NCI-H2171 treated with DMSO at 0.1 percent for 48 hours (cell line): ENCODE results near the gene LETM1.

Experiments used
- DNase-seq: peaks from one replicate; lab custom pipeline; 2025; lab: John Stamatoyannopoulos, UW

LETM1 gene

DNA sequence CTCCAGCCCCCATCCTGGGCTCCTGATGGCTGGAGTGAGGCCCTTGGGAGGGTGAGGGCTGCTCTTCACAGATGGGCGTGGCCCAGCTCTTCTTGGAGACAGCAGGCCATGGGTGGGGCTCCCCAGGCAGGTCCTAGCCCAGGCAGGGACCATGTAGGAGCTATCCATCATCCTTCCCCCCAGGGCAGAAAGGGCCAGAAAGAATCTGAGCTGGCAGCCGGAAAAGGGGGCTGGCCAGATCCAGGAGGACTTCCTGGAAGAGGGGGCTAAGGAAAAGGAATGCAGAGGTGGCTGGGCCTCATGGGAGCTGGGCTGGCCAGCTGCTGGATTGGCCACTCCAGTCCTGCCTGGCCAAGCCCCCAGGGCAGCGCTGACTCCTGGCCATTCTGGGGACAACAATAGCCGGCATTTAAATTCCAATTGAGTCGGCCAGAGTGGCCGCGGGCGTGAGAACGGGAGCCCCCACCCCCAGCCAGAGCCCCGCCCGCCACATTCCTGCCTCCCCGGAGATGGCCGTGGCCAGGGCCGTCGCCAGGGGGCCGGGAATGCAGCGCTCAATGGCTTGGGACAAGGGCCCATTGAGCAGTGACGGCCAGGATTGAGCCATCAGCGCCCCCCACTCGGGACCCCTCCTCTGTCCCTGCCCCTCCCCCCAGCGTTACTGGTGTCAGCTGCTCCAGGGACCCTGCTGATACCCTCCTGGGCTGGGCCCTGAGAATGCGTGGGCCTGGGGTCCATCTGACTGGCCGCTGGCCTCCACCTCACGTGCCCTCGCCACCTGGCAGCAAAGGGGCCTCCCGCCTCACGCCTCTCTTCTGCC lies 77.9 kb downstream of the LETM1 start:
- peak; percentile 25 for DNase-seq

DNA sequence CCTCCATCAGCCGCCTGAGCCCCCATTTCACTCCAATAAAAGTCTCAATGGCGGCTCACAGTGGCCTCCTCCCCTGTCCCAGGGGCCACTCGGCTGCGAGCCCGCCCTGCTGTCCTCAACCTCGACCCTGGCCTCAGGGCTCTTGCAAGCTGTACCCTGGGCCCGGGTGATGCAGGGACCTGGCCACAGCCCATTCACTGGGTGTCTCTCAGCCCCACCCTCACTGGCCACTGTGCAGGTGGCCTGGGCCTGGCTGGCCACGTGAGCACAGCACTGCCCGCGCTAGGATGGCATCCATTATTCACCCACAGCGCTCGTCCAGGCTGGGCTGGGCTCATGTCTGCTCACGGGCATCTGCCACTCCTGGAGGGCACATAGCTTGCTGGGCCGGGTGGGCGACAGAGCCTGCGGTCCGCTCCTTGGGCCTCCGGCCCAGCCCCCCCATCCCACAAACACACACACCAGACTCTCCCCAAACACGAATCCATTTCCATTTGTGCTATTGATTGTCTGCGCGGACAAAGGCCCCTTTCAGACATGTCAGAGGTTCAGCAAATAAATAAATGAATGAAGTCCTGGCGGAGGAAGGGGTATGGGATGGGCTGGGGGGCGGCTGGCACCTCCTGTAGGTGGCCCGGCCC lies 79.3 kb downstream of the LETM1 start:
- no peak for DNase-seq

DNA sequence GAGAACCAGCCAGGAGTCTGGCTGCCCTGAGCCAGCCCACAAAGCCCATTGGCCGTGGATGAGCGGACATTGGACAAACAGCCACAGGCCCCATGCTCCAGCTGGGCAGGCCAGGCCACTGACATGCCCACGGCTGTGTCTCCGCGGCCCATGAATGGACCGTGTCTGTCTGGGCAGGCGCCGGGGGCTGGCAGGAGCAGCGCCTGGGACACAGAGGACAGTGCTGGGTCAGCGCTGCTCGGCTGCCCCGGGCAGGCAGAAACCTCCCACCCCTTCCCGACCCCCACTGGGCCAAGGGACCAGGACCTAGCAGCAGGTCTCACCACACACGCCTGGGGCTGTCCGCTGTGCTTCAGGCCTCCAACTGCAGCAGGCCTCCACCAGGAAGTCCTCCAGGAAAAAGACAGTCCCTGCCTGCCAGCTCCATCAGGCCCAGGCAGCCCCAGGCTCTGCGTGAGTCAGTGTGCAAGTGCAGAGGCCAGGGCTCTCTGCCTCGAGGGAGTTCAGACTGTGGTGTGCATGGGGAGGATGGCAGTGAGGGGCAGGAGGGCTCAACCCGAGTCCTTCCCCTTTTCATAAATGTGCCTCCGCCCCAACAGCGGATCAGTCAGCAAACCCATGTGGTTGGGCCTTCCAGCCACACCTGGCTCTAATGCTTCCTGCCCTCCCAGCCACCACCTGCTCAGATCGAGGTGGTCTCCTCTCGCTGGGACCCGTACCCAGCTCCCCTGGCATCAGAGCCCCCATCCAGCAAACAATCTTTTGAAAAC lies 80.0 kb downstream of the LETM1 start:
- DNase-seq, result no peak

DNA sequence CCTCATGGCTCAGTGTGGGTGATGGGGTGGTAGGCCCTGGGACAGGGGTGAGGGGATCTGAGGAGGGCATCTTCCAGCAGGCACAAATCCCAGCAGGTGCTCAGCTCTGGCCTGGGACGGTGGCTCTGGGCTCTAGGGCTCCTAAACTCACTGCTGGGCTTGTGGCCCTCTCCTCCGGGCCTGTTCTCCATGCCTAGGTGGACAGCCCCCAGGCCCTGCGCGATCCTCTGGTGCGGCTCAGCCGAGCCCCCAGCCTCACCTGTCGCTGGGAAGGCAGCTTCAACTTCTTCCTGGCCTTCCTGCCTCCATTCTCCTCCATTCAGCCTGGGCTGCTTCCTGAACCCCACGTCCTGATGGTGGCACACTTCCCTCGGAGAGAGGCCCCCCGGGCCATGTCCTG lies 82.2 kb downstream of the LETM1 start:
- DNase-seq, result no peak

DNA sequence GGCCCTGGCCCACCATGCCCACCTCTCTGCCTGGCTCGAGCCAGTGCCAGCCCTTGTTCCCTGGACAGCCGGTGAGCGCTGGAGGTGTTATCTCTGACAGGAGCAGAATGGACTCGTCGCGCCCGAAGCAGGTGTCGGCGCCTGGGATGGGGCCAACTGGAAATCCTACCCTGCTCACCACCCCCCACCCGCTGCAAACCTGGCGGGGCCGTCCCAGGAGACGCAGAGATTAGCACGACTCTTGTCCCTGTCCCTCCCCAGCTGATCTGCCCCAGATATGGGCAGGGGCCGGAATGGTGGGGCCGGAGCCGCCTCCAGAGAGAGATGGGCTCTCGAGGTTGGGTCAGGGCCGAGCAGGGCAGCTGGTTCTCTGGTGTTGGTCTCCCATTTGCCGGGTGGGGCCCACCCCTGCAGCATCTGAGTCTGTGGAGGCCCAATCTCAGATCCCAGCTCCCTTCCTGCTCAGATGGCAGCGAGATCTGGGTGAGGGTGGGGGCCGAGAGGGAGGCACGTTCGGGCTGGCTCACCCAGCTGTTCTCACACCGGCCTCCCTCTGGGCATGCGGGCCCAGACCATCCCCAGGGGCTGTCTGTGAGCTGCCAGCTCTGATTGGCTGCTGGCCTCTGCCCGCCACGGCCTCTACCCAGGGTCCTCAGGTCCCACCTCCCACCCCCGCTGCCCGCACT lies 83.0 kb downstream of the LETM1 start:
- DNase-seq, result peak; percentile 85

DNA sequence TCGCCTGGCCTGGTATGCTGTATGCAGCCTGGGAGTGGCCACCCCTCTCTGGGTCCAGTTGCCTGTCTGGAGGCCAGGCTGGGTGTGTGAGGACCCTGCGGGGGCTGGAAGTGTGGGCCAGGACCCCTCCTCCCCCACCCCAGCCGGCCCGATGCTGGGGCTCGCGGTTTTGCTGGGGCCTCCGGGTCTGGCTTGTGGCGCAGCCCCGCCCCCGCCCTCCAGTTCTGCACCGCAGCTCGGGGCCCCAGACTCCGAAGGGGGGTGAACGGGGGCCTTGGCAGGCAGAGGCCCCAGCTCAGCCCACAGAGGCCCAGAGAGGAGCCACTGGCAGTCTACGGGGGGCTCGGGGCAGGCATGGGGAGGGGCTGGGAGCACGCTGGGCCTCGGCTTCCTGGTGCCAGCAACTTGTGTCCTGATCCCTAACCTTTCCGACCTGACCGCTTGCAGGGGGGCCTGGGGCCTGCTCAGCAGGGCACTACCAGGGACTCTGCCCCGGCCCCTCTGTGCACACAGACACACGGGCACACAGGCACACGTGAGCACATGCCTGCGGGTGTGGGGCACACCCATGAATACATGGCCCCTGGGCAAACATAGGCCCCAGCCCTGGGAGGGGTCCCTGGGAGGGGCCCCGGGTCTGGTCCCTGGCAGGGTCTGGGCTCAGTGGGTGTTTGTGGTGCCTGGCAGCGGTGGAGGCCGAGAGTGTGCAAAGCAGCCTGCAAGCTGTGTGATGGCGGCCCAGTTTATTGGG lies 84.2 kb downstream of the LETM1 start:
- no peak for DNase-seq

DNA sequence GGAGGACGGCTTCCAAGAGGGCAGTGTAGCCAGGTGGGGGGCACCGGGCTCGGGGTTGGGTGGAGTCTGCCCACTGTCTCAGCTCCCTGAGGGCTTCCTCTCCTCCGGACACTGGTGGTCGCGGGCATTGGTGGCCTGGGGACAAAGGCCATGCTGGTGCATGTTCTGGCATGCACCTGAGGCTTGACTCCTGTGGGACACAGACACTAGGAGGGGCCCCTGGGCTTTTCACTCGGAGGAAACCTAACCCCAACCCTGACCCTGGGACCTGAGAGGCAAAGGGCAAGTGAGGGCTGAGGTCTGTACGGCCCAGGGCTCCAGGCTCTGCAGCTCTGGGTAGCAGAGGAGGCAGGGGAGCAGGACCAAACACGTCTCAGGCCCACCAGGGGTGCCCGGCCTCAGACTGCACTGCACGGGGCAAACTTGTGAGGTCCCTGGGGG lies 85.1 kb downstream of the LETM1 start:
- no peak for DNase-seq

DNA sequence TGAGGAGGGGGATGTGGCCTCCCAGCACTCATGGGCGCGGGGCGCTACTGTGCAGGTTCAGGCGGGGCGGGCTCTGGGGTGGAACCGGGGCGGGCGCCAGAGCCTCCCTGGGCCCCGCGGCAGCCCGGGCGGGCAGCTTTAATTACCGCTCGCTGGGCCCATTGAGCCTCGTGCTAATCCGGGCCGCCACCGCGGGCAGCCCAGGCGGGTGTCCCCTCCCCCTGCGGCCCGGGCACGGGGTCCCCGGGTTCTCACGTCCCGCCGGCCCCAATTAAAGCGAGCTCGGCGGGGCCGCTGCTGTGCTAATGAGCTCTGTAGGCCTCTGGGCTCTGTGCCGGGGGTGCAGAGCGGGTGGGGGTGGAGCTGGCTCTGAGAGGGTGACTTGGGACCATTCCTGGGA lies 85.7 kb downstream of the LETM1 start:
- DNase-seq, result no peak

DNA sequence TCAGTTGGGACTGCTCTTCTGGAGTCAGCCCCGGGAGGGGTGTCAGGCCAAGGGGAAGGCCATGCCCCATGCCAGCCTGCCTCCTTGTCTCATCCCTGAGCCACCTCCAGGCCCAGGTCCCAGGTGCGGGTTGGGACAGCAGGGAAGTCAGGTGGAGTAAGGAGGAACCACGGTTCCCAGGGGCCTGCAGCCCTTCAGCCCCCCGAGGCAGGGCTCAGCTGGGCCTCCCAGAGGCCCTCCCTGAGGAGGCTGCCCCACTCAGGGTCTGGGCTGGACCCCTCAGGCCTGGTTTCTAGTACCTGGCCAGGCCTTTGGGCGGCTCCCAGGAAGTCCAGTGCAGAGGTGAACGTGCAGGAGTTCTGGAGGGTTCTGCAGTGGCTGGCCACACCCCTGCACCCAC lies 86.3 kb downstream of the LETM1 start:
- no peak for DNase-seq

DNA sequence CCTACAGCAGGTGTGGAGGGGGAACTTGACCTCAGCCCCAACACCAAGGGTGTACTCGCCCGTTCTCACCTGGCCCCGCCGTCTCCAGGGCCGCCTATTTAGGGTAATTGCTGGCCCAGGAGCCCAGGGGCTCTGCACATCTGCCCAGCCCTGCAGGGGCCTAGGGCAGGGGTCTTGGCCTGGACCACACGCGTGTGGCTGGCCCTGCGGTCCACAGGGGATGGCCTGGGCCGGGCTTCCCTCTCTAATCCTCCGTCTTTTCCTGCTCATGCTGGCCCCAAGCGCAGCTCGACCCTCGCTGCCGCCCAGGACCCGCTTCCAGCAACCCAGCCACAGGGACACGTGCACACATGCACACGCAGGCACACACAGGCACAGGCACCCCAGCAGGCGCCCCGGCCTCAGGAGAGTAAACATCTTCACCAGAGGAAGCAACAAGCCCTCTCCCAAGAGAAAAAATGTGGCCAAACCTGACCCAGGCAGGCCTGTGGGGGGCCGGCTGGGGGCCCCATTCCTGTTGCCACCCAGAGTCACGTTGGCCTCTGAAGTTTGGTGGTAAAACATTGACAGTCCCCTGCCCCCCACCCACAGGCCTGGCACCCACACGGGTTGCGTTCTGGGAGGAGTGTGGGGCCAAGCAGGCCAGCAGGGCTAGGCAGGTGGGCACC lies 87.5 kb downstream of the LETM1 start:
- no peak for DNase-seq

DNA sequence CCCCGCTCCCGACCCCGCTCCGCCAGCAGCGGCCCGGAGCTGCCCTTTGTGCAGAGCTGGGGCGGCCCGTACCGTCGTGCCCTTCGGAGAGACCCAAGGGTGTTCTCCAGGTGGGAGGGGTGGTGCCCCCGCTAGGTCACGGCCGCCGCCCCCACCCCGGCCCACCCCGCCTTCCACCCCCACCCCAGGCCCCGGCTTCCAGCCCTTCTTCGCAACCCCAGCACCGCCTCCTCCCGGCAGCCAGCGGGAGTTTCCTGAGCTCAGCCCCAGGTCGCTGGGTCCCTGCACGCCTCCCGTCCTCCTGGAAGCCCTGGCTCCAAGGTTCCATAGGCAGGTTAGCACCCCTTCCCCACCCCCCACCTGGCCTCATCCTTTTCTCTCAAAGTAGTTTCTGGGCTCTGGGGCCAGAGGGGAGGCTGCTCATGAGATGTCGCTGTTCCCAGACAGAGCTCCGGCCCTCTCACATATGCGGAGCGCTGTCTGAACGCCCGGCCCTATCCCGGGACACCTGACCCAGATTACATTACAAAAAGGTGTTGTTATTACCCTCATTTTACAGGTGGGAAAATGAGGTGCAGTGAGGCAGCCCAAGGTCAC lies 88.1 kb downstream of the LETM1 start:
- peak; percentile 45 for DNase-seq

DNA sequence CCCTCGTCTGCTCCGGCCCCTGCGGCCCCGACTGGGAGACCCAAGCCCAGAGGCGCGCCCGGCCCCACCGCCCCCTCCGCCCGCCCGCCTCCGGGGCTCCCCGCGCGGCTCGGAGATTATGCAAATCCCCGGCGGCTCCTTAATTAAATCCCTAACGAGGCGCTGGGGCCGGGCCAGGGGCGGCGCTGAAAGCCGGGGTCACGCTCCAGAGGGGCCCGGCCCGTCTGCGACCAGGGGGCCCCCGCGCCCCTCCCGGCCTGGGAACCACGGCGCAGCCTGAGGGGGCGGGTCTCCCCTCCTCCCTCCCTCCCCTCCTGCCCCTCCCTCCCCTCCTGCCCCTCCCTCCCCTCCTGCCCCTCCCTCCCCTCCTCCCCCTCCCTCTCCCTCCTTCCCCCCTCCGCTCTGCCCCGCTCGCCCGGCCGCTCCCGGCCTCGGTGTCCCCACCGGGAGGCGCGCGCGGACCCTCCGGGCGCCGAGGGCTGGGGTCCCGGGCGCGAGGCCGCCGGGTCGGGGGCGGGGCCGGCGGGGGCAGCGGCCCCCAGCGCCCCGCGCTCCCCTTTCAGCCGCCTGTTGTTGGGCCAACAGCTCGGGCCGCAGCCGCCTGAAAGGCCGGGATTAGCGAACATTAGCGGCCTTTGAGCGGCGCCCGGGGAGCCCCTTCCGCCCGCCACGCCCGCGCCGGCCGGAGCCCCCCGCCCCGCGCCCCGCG lies 88.7 kb downstream of the LETM1 start:
- DNase-seq, result no peak

DNA sequence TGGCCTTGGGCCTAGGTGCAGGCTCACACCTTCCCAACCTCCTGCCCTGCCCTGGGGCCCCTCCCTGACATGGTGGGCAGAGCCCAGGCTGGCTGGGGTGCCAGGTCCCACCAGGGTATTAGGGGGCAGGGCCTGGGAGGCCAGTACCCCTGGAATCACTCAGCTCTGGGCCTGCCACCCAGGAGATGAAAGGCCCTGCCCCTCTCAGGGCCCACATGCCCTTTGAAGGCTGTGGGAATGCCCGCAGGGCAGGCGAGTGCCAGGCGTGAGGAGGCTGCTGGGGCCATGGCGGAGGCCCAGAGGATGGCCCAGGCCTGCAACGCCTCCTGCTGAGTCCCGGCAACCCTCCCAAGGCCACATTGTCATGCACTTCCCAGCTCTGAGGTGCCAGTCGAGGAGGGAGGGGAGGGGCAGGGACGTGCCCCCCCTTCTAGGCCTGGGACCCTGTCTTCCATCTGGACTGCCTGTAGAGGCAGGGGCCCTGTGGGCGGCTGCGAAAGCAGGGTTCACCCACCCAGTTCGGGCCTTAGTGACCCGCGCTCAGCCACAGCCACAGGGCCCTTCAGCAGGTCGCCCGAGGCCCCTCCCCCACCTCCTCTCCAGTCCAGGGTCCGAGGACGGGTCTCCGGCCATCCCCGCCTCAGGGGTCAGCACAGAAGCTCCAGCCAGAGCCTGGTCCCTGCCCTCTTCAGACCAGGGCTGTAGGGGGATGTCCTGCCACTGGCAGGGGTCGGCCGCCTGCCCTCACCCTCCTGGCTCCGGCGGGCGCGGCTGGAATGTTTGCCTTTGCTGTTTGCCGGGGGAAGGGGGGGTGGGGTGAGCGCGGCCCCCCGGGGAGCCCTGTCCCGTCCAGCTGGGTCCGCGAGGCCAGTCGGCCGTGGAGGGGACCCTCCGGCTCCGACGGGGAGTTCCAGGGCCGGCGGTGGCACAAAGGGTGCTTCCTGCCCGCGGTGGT lies 89.6 kb downstream of the LETM1 start:
- DNase-seq, result no peak

DNA sequence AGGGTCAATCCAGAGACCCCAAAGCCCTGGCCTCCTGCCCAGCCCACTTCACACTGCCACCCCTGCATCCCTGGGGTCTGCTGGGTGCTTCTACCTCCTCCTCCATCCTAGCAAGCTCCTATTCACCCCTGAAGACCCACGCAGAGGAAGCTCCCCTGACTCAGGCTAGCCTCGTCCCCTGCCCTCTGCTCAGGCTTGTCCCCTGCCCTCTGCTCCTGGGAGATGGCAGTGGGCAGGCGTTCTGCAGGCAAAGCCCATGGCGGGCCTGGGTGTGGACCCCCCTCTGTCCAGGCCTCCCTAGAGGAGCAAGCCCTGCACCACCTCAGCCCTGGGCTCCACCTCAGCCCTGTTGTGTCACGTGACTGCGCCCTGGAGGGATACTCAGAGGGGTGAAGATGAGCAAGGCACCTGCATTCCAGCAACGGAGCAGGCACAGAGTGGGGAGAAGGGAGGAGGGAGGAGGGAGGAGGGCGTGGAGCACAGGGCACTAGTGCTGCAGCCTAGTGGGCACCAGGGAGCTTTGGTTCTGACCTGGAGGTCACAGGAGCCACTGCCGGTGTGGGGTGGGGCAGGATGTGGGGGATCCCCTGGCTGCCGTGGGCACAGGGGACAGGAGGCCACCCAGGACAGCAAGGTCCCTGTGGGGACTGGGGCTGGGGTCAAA lies 90.4 kb downstream of the LETM1 start:
- no peak for DNase-seq

DNA sequence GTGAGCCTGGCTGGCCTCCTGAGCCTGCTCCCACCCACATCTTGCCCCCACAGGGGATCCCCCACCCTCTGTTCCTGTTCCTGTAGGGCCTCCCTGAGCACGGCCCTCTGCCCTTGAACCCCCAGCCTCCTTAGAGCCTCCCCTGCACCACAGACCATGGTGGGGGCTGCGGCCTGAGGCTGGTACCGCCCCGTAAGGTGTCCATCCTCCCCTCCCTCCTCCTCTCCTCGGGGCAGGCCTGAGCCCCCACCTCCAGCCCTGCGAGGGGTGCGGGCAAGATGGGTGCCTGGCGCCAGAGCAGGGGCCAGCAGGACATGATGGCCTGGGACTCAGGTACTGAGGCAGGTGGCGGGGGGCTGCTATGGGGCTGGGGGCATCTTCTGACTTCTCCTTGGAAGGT lies 91.3 kb downstream of the LETM1 start:
- no peak for DNase-seq

DNA sequence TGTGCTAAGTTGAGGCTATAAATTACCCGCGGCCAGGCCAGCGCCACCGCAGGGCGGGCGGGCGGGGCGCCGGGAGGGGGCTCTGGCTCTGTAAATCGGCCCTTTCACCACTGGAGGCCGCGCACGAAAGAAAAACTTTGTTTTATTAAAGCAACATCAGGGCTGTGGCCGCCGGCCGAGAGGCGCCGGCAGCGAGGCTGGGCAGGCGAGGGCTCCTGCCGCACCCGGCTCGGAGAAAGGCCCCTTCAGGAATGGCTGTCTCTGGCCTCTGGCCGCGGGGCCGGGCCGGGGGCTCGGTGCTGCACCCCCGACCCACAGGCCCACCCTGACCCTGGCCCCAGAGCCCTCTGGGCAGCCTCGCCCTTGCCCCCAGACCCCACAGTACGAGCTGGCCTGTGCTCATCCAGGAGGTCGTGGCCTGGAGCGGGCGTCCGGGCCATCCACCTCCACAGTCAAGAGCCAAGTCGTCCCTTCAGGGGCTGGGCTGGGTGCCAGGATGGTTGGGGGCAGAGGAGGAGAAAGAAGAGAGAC lies 92.3 kb downstream of the LETM1 start:
- DNase-seq, result no peak

DNA sequence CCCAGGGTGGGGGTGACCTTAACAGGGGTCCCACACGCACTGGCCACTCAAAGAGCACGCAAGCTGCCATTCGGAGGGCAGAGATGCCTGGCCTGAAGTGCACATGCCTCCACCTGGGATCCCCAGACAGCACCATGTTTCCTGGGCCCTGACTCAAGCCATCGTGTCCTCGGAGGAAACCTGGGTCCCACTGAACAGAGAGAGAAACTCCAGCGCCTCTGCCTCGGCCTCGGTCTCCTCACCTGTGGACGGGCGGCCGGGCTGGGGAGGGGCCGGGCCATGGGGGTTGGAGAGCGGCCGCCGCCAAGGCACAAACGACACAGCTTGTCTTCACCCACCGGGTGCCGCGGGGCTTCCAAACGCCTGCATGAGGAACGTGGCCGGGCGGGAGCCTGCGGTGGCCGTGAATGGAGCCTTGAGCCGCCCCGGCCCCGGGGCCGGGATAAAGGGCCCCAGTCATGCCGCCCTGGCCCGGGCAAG lies 92.8 kb downstream of the LETM1 start:
- no peak for DNase-seq
